GM20000 (cell line): ENCODE results near the gene MAGI1.

Experiments
- DNase-seq: peaks from one replicate; pipeline ENCODE4 v3.0.0; 2012; ENCODE audit warnings: low spot score
- TF ChIP-seq, protein P1 (sequence below): IDR thresholded peaks from 2 replicates; pipeline ENCODE4 v1.5.1; 2012; ENCODE audit warnings: mild to moderate bottlenecking, control low read depth; ENCODE audit errors: extremely low read depth, missing control alignments

MAGI1 gene

GRCh38 chr3:65578861-65579260, 459.9 kb downstream of the MAGI1 start:
- no peak for DNase-seq
- TF ChIP-seq, protein P1, sequence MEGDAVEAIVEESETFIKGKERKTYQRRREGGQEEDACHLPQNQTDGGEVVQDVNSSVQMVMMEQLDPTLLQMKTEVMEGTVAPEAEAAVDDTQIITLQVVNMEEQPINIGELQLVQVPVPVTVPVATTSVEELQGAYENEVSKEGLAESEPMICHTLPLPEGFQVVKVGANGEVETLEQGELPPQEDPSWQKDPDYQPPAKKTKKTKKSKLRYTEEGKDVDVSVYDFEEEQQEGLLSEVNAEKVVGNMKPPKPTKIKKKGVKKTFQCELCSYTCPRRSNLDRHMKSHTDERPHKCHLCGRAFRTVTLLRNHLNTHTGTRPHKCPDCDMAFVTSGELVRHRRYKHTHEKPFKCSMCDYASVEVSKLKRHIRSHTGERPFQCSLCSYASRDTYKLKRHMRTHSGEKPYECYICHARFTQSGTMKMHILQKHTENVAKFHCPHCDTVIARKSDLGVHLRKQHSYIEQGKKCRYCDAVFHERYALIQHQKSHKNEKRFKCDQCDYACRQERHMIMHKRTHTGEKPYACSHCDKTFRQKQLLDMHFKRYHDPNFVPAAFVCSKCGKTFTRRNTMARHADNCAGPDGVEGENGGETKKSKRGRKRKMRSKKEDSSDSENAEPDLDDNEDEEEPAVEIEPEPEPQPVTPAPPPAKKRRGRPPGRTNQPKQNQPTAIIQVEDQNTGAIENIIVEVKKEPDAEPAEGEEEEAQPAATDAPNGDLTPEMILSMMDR: no peak

DNA sequence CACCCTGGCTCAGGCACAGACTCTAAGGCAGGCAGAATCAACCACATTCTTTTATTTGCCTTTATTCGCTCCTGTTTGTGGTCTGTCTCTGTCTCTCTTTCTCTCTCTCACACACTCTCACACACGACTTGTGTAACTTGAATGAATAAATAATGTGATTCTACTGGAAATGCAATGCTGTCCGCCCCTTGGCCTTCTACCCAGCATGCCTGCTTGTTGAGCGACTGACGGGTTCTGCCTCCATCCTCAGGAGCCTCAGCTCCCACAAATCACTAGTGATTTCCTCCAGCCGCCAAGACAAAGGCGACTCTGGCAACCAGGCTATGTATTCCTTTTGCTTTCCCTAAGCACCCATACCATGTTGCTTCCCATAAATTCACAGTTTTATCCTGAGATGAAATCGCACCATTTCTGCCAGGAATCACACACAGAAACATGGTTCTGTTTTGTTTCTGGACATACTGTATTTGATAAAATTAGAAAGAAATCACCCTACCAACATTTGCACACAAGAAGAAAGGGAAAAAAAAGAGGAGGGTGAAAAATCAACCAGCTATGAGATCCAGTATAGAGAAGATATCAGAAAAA, 460.8 kb downstream of the MAGI1 start:
- TF ChIP-seq, protein P1: no peak
- no peak for DNase-seq

DNA sequence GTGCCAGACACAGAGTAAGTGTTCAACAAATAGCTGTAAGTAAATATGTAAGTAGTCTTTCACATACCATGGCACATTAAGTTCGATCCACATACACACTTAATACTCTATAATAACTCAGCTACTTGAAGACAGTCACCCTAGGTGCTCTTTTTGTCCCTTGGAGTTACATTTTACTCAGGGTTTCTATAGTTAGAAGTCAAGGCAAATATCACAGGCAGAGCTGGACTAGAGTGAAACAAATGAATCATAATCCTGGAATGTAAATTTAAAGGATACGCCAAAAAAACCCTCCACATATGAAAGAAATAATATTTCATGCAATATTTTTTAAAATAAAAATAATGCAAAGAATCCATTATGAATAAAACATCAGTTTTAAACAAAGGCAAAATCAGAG, 461.8 kb downstream of the MAGI1 start:
- TF ChIP-seq, protein P1: no peak
- no peak for DNase-seq

GRCh38 chr3:65576228-65576627, 462.5 kb downstream of the MAGI1 start:
- no peak for DNase-seq
- TF ChIP-seq, protein P1: no peak

GRCh38 chr3:65575376-65575840, 463.3 kb downstream of the MAGI1 start:
- TF ChIP-seq, protein P1: no peak
- DNase-seq: no peak

GRCh38 chr3:65573548-65574116, 465.1 kb downstream of the MAGI1 start:
- TF ChIP-seq, protein P1: no peak
- DNase-seq: no peak

- TF ChIP-seq, protein P1: no peak
- DNase-seq: no peak
These were observed 466.4 kb downstream of the MAGI1 start for GRCh38 chr3:65572175-65572777.
